GM18858 (cell line): ENCODE data around the gene WWOX.

Source experiments
- ATAC-seq: cut with Tn5 transposase; IDR thresholded peaks from one replicate; pipeline ENCODE4 v1.9.1; 2021; ENCODE audit not compliant: unreplicated experiment

WWOX gene

GRCh38 chr16:78220571-78220970 is 121.1 kb downstream of the WWOX start:
- no peak for ATAC-seq

GRCh38 chr16:78221892-78222291 is 122.4 kb downstream of the WWOX start:
- ATAC-seq: no peak

GRCh38 chr16:78224342-78224741 is 124.9 kb downstream of the WWOX start:
- no peak for ATAC-seq

- ATAC-seq: no peak
Measured at GRCh38 chr16:78225919-78226318, 126.5 kb downstream of the WWOX start.

DNA sequence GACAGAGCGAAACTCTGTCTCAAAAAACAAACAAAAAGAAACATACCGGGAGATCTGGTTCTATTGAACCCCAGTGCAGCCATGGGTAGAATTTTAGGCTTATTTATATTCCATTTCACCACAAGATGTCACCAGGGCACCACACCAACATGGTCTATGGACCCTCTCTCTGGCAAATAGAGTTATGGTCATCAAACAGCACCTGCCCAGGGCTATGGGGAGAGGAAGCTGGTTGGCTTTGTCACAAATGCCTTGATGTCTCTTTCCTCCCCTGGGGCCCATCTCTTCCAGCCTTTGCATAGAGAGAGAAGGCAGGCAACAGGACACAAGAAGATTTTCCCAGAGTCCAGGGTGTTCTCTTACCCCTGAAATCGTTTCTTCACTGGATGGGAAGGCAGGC is 128.4 kb downstream of the WWOX start:
- ATAC-seq: no peak

GRCh38 chr16:78228704-78229103 is 129.2 kb downstream of the WWOX start:
- no peak for ATAC-seq

- no peak for ATAC-seq
Measured at GRCh38 chr16:78230832-78231231, 131.4 kb downstream of the WWOX start.

DNA sequence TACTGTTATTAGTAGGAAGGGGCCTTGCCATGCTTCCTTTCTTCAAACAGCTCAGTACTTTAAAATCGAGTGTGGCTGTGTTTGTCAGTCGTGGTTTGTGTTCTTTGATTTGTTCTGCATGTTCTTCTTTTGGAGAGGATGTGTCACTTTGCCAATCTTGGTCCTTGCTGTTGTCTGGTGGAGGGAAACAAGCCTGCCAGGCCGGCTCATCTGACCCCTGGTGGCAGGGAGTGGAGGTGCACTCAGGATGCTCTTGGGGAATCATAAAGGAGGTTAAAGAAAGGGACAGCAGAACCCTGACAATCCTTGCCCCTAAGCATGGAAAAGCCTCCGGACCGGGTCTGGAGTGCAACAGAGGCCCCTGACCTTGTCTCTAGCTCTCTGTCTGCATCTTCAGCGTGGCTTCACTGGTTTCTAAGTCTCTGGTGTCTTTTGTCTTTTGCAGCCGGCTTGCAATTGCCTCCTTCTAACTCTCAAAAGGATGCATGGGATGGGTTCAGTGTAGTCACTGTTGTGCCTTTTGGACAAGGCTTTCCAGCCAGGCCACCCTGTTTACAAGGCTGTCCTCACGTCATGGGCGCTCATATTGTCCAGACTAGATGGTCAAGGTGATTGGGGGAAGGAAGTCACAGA is 135.8 kb downstream of the WWOX start:
- ATAC-seq: no peak

- no peak for ATAC-seq
Measured at GRCh38 chr16:78235876-78236275, 136.4 kb downstream of the WWOX start.

DNA sequence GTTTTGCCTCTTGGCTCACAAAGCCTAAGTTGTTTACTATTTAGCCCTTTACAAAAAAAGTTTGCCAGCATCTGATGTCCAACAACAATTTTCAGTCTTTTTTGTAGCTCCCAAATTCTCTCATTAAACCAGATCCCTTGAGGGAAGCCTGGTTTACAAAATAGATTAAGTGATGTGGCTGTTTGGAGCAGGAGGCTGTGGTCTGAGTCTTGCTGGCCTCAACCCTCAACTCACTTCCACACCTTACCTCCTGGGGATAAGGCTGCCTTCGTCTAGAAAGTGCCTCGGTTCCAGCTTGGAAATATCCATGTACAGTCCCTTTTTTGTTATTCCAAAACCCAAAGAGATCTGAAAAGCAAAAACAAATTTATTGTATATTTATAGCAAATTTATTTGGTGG is 138.4 kb downstream of the WWOX start:
- no peak for ATAC-seq

- no peak for ATAC-seq
Measured at GRCh38 chr16:78240459-78241222, 141.2 kb downstream of the WWOX start.

DNA sequence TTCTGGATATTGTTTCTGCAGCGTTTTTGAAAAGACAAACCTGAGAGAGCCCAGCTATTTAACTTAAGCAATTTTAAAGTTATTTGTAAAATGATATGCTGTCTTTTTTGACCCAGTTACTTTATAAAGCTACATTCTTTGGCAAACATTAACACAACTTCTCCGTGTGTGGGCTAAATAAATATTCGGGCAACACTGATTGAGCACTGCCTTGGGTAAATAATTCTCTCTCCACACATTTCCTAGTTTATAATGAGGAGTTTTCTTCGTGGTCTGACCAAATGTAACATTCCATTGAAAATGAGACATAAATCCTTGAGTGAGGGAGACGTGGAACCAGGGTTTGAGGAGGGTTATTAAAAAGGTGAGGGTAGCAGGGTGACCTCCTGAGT is 142.8 kb downstream of the WWOX start:
- ATAC-seq: no peak

DNA sequence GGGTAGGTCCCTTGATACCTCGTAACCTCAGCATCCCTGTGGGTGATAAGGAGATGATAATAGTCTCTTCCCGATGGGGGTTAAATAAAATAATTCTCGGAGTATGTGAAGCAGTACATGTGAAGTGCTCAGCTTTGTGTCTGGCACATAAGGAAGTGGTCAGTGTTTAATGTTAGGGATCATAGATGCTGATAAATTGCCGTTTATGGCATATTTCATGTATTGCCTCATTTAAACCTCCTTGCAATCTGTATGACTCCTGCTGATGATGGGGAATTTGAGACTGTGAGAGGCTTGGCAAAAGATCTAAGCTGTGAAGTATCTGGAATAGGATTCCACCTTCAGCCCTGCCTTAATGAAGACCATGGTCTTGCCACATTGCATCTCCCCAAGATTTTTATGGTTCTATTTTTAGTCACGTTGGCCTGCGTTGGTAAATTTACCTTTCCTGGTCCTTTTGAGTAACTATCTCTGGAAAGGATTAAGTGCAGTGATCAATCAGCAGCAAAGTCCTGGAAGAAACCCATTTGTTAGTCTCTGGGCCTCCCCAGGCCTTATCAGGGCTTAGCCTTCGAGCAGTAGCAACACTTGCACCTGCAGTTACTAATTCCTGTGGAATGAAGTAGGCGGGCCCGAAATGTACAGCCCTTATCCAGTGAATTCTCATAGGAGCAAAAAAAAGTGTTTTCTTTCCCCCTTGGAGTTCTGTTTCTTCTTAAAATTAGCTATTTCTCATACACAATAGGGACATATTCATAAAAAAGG is 144.9 kb downstream of the WWOX start:
- ATAC-seq: no peak

GRCh38 chr16:78246559-78246958 is 147.1 kb downstream of the WWOX start:
- ATAC-seq: no peak

- no peak for ATAC-seq
Measured at GRCh38 chr16:78249056-78249455, 149.6 kb downstream of the WWOX start.

DNA sequence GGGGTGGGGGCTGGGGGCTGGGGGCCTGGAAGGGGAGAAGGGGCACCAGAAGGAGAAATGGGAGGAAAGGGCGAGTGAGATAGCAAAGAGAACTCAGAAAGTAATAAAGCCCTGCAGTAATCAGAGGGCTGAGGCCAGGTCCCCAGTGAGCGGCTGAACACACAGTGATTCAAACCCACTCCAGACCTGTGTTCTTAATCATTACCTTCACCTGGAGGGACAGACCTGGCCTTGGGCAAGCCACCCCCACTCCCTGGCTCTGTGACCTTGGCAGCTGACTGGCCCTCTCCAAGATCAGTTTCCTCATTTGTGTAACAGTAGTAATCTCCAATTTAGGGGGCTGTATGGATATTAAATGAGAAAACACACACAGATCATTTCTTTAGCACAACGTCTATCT is 150.4 kb downstream of the WWOX start:
- ATAC-seq: no peak

DNA sequence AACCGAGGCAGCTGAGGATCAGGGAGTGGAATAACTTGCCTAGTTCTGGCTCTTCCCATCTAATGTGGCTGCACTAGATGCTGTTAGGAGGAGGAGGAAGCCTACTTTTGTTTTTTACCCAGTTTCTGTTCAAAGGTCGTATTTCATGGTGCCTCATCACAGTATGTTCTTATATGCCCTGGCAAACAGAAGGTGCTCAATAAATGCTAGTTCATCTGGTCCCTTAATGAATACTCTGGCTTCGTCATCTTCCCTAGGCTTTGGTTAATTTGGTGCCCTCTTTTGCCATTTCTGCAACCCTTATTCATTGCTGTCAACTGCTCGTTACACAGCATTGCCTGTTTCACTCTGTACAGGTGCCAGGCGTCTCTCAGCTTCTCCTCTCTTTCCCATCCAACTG is 151.7 kb downstream of the WWOX start:
- no peak for ATAC-seq

DNA sequence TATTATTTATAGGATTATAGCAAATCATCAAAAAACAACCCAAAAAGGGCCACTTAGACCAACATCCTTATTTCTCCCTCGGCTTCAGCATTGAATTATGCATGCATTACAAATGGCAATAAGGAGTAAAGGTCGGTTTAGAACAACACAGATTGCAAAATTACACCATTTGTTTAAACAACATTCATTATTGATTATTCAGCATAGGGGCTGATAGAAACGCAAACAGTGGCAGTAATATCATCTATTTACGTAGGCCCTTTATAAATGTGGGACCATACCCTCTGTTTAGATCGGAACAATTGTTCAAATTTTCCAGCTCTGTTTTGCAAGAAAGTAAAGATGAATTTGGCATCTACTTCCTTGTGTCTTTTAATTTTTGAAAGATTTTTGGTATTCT is 153.3 kb downstream of the WWOX start:
- ATAC-seq: no peak

DNA sequence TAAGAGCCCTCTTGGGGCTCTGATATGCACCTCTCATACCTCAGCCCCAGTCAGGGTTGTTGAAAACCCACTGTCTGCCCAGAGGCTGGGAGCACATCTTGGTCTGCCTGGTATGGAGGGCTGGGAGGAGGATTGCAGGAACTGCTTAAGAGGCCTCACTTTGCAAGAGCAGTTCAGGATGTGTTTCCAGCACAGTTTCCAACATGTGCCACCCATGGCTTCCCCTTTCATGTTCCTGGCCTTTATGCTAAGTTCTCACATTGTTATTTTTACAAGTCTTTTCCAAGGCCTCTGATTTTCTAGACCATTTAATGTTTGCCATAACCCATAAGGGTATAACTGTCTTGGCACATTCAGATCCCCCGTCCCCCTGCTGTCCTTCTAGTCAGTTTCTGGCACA is 155.4 kb downstream of the WWOX start:
- no peak for ATAC-seq

- no peak for ATAC-seq
Measured at GRCh38 chr16:78256686-78257375, 157.4 kb downstream of the WWOX start.

- ATAC-seq: no peak
Measured at GRCh38 chr16:78257376-78257728, 157.9 kb downstream of the WWOX start.
